IPS-18a (cell line): Measurements from ENCODE around the gene RASA4B.
"Not testable (repeated sequence)": the region's sequence is repeated elsewhere in the genome, so short reads cannot be mapped to it uniquely, and the experiment has no call there.

Source experiments
- H3K27ac ChIP-seq: one replicate; pipeline ENCODE4 v1.5.1; 2013; ENCODE audit warnings: low read length
- H3K27me3 ChIP-seq: one replicate; pipeline ENCODE4 v1.6.1; 2013; ENCODE audit warnings: mild to moderate bottlenecking, low read length; ENCODE audit not compliant: control insufficient read depth, insufficient read depth
- H3K36me3 ChIP-seq: one replicate; pipeline ENCODE4 v1.6.1; 2013; ENCODE audit warnings: low read depth, low read length; ENCODE audit not compliant: control insufficient read depth
- H3K4me1 ChIP-seq: one replicate; pipeline ENCODE4 v1.6.1; 2013; ENCODE audit warnings: low read depth, low read length; ENCODE audit not compliant: control insufficient read depth
- H3K4me3 ChIP-seq: one replicate; pipeline ENCODE4 v1.5.1; 2013; ENCODE audit warnings: low read length
- H3K9ac ChIP-seq: one replicate; pipeline ENCODE4 v1.6.1; 2013; ENCODE audit warnings: mild to moderate bottlenecking, low read length, moderate library complexity
- H3K9me3 ChIP-seq: one replicate; pipeline ENCODE4 v1.6.1; 2013; ENCODE audit warnings: low read depth, low read length; ENCODE audit not compliant: control insufficient read depth

The RASA4B gene

GRCh38 chr7:102505298-102506185, 12.0 kb downstream of the RASA4B start:
- not testable (repeated sequence) for H3K9ac ChIP-seq, H3K36me3 ChIP-seq, H3K4me3 ChIP-seq, H3K27ac ChIP-seq, H3K4me1 ChIP-seq, H3K27me3 ChIP-seq, H3K9me3 ChIP-seq

DNA sequence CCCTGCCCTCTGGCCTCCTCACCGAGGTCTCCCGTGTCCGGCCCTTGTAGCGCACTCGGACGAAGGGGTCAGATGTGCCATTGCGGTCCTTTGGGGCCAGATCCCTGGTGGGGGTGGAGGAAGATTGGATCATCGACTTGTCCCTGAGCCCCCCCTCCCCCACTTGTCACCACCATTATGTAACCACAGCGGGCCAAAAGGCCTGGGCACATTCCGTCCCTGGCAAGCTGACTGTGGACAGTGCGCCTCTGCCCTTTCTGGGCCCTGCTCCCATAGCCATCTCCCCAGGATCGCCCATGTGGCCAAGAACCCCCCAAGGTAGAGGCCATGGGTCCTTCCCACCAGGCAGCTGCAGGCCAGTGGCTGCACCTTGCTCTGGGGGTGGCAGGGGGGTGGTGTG, 14.4 kb downstream of the RASA4B start:
- not testable (repeated sequence) for H3K9ac ChIP-seq, H3K27ac ChIP-seq, H3K9me3 ChIP-seq, H3K4me3 ChIP-seq, H3K36me3 ChIP-seq, H3K4me1 ChIP-seq, H3K27me3 ChIP-seq

DNA sequence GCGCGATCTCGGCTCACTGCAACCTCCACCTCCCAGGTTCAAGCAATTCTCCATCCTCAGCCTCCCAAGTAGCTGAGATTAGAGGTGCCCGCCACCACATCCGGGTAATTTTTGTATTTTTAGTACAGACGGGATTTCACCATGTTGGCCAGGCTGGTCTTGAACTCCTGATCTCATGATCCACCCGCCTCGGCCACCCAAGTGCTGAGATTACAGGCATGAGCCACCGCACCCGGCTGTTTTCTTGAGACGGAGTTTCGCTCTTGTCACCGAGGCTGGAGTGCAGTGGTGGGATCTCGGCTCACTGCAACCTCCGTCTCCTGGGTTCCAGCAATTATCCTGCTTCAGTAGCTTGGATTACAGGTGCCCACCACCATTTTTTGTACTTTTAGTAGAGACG, 19.3 kb downstream of the RASA4B start:
- H3K27ac ChIP-seq, H3K36me3 ChIP-seq, H3K27me3 ChIP-seq, H3K4me1 ChIP-seq, H3K9me3 ChIP-seq, H3K4me3 ChIP-seq, H3K9ac ChIP-seq: not testable (repeated sequence)

GRCh38 chr7:102497308-102497707, 20.3 kb downstream of the RASA4B start:
- not testable (repeated sequence) for H3K4me1 ChIP-seq, H3K4me3 ChIP-seq, H3K9ac ChIP-seq, H3K27ac ChIP-seq, H3K27me3 ChIP-seq, H3K9me3 ChIP-seq, H3K36me3 ChIP-seq

GRCh38 chr7:102496861-102497260, 20.7 kb downstream of the RASA4B start:
- not testable (repeated sequence) for H3K9me3 ChIP-seq, H3K9ac ChIP-seq, H3K36me3 ChIP-seq, H3K27me3 ChIP-seq, H3K4me1 ChIP-seq, H3K27ac ChIP-seq, H3K4me3 ChIP-seq

DNA sequence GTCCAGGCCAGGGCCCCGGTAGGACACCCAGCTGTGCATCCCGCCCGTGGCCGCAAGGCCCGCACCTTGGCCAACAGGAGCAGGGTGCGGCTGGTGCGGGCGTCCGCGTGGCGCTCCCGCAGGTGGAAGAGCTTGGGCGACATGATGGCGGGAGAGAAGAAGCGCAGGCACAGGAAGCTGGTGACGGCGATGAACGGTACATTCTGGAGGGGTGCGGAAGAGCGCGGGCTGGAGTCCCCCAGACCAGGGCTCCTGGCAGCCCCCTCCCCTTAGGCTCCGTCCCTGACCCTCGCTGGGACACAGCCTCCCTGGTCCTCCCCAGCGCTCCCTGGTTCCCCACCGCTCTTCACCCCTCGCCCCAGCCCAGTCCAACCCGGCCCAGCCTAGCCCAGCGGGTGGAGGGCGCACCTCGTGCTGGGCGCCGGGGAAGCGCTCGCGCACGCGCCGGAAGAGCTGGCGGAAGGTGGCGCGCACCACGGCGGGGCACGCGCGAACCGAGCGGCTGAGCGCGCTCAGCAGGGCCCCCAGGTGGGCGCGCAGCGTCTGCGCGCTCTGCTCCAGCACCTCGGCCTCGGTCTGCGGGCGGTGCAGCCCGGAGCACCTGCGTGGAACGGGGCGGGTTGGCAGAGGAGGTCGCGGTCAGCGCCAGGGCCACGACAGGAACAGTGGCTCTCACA, 23.0 kb downstream of the RASA4B start:
- not testable (repeated sequence) for H3K4me3 ChIP-seq, H3K27me3 ChIP-seq, H3K9ac ChIP-seq, H3K4me1 ChIP-seq, H3K36me3 ChIP-seq, H3K9me3 ChIP-seq, H3K27ac ChIP-seq

DNA sequence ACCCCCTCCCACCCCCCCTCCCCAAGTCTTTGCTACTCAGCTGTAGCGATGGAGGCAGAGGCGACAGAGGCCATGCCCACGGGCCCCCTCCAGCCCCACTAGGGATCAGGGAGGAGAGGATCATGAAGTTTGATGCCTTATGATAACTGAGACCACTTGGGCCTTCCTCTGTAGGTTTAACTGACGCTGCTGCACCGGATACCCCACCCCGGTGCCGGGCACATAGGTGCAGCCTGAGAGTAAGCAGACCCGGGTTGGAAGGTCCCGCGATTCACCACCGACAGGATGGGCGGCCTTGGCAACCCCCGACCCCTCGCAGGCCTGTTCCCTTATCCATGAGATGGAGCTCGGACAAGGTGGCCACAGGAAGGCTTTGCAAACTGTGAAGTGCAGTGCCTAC, 23.6 kb downstream of the RASA4B start:
- H3K36me3 ChIP-seq, H3K4me1 ChIP-seq, H3K27ac ChIP-seq, H3K27me3 ChIP-seq, H3K9me3 ChIP-seq, H3K4me3 ChIP-seq, H3K9ac ChIP-seq: not testable (repeated sequence)

DNA sequence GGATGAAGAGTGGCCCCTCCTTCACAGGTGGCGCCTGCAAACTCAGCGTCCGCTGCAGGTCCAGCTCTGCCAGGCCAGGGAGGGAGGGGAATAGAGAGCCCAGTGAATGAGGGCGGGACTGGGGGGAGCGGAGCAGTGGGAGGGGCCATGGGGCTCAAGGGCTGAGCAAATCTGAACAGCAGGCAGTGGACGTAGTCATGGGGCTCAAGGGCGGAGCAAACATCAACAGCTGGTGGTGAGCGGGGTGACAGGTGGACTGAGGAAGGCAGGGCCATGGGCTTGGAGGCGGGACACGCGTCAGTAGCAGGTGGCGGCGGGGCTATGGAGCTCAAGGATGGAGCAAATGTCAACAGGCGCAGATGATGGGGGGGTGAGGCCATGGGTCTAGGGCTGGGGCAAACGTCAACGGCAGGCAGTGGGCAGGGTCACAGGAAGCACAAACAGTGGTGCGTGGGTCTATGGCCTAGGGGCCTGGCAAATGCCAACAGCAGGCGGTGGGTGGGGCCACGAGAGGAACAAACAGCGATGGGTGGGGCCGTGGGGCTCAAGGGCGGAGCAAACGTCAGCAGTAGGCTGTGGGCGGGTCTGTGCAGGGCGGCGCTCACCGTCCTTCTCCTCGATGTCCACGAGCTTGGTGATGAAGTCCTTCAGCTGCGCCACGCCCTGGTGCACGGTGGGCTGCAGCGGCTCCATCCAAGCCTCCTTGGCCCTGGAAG, 24.2 kb downstream of the RASA4B start:
- not testable (repeated sequence) for H3K9ac ChIP-seq, H3K36me3 ChIP-seq, H3K4me1 ChIP-seq

GRCh38 chr7:102490529-102491075, 27.0 kb downstream of the RASA4B start:
- not testable (repeated sequence) for H3K36me3 ChIP-seq, H3K9me3 ChIP-seq, H3K27me3 ChIP-seq, H3K27ac ChIP-seq, H3K4me3 ChIP-seq, H3K9ac ChIP-seq, H3K4me1 ChIP-seq

More for the DNA sequence above, 24.2 kb downstream of the RASA4B start:
- H3K27me3 ChIP-seq, H3K27ac ChIP-seq, H3K4me3 ChIP-seq, H3K9me3 ChIP-seq: not testable (repeated sequence)

GRCh38 chr7:102484317-102484716, 33.3 kb downstream of the RASA4B start:
- H3K4me3 ChIP-seq, H3K36me3 ChIP-seq, H3K27me3 ChIP-seq, H3K4me1 ChIP-seq, H3K27ac ChIP-seq, H3K9ac ChIP-seq, H3K9me3 ChIP-seq: not testable (repeated sequence)

DNA sequence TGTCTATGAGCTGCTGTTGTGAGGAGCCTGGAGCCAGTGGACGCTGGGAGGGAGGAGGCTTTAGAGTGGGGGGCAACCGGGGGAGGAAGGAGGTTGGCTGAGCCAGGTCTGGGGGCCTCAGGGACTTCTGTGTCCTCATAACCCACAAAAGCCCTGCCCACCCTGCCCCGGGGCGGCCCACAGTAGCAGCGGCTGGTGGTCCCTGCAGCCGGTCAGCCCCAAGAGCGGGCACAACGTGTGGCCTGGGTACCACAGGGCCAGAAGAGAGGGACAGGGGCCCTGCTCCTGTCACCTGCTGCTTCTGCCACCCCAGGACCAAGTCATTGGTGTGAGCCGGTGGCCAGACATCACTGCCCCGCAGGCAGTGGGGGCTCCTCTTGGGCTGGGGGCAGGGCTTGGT, 35.6 kb downstream of the RASA4B start:
- not testable (repeated sequence) for H3K9ac ChIP-seq, H3K9me3 ChIP-seq, H3K36me3 ChIP-seq, H3K4me3 ChIP-seq, H3K27ac ChIP-seq, H3K4me1 ChIP-seq, H3K27me3 ChIP-seq
